PC-3 (cell line): ENCODE results near the gene TGFB3. TPM values are rescaled to one million over a fixed set of nuclear protein-coding genes. Genes with fewer than 3 reads are reported as not detected.

Experiments used
- ATAC-seq: fragments of 200-7000 bp; cut with Tn5 transposase; 2 replicates; pipeline ENCODE4 v1.9.1; 2020; ENCODE audit warnings: mild to moderate bottlenecking, moderate library complexity
- BruUV-seq: library from RNA; stranded (reverse); fragments of 400-500 nt; replicated peaks from 2 replicates; lab custom pipeline; 2021; lab: Mats Ljungman, UMichigan
- CTCF ChIA-PET: fragments of 300-600 bp; sonication (Branson Sonifier 250); formaldehyde crosslinking; loops from one replicate; lab custom pipeline; 2022; ENCODE audit warnings: antibody characterized with exemption; lab: Charles Lee
- POLR2A ChIA-PET: fragments of 300-600 bp; sonication (Branson Sonifier 250); formaldehyde crosslinking; loops from one replicate; lab custom pipeline; 2022; ENCODE audit warnings: antibody characterized with exemption; ENCODE audit not compliant: unreplicated experiment; lab: Charles Lee
- DNase-seq: peaks from one replicate; pipeline ENCODE4 v3.0.0-alpha.2; 2015
- H2AFZ ChIP-seq: fragments of 300-600 bp; sonication (generic); 2 replicates; pipeline ENCODE4 v1.6.0; 2016; ENCODE audit warnings: antibody characterized with exemption, low read length
- H3F3A ChIP-seq: fragments of 300-600 bp; sonication (generic); one replicate; pipeline ENCODE4 v1.6.0; 2017; ENCODE audit warnings: antibody characterized with exemption, low read length, control low read depth, mild to moderate bottlenecking; ENCODE audit not compliant: unreplicated experiment
- H3K27ac ChIP-seq: fragments of 300-600 bp; sonication (generic); 2 replicates; pipeline ENCODE4 v1.5.1; 2016; ENCODE audit warnings: mild to moderate bottlenecking, low read length
- H3K27me3 ChIP-seq: fragments of 300-600 bp; sonication (generic); 2 replicates; pipeline ENCODE4 v1.6.1; 2016; ENCODE audit warnings: low read length, mixed read lengths
- H3K36me3 ChIP-seq: fragments of 300-600 bp; sonication (generic); 2 replicates; pipeline ENCODE4 v1.6.1; 2016; ENCODE audit warnings: low read depth, mixed run types, low read length, mixed read lengths
- H3K4me1 ChIP-seq: fragments of 300-600 bp; sonication (generic); 2 replicates; pipeline ENCODE4 v1.5.1; 2016; ENCODE audit warnings: low read length; ENCODE audit not compliant: insufficient read depth
- H3K4me2 ChIP-seq: fragments of 300-600 bp; sonication (generic); 2 replicates; pipeline ENCODE4 v1.6.0; 2016; ENCODE audit warnings: low read length
- H3K4me3 ChIP-seq: fragments of 300-600 bp; sonication (generic); 2 replicates; pipeline ENCODE4 v1.5.1; 2016; ENCODE audit warnings: mild to moderate bottlenecking, low read length, mixed read lengths
- H3K79me2 ChIP-seq: fragments of 300-600 bp; sonication (generic); 2 replicates; pipeline ENCODE4 v1.6.1; 2017; ENCODE audit warnings: low read length, mixed read lengths
- H3K9ac ChIP-seq: fragments of 300-600 bp; sonication (generic); 2 replicates; pipeline ENCODE4 v1.6.0; 2016; ENCODE audit warnings: mild to moderate bottlenecking, low read length
- H3K9me2 ChIP-seq: fragments of 300-600 bp; sonication (generic); replicated peaks from 2 replicates; pipeline ENCODE4 v1.6.1; 2016; ENCODE audit warnings: mixed run types, low read length, mixed read lengths
- H3K9me3 ChIP-seq: fragments of 300-600 bp; sonication (generic); 2 replicates; pipeline ENCODE4 v1.6.1; 2016; ENCODE audit warnings: low read length, mixed read lengths
- H4K20me1 ChIP-seq: fragments of 300-600 bp; sonication (generic); 2 replicates; pipeline ENCODE4 v1.6.1; 2016; ENCODE audit warnings: low read length, mixed read lengths
- EZH2 ChIP-seq: fragments of 300-600 bp; sonication (generic); IDR thresholded peaks from one replicate; pipeline ENCODE4 v1.6.1; 2017; ENCODE audit warnings: antibody characterized with exemption, mild to moderate bottlenecking, low read length; ENCODE audit not compliant: unreplicated experiment
- EZH2phosphoT487 ChIP-seq: fragments of 300-600 bp; sonication (generic); IDR thresholded peaks from 2 replicates; pipeline ENCODE4 v1.6.1; 2018; ENCODE audit warnings: mild to moderate bottlenecking, antibody characterized with exemption, low read length, borderline replicate concordance
- intact Hi-C: fragments of 100-400 bp; cut with micrococcal nuclease; formaldehyde crosslinking; loops from 2 replicates; pipeline ENCODE4 v1.9.0; 2023
- total RNA-seq: library from RNA; depleted of rRNA; stranded (reverse); fragments of >200 nt; gene quantifications from 2 replicates; pipeline ENCODE4 v1.2.3, GENCODE V29; 2014
- TF ChIP-seq, protein P1 (sequence below): fragments of 300-600 bp; sonication (generic); conservative IDR thresholded peaks from 2 replicates; pipeline ENCODE4 v1.5.1; 2017; ENCODE audit warnings: antibody characterized with exemption, low read depth, mild to moderate bottlenecking, low read length

TGFB3 gene
- total RNA-seq, 1 experiment from 2014 or later, result 10.2 TPM

DNA sequence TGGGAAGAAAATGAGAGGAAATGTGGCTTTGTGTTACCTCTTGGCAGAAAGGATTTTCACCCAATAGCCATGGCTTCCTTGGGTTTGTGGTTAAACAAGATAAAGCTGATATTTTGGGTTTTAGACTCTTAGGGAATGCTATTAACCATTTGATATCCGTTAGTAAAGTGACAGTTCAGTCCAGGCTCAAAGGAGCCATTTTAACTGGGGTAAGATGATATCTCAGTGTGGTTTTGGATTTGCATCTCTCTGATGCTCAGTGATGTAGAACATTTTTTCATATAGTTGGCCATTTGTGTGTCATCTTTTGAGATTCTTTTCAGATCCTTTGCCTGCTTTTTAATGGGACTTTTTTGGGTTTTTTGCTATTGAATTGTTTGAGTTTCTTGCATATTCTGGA lies 33.9 kb upstream of the TGFB3 start:
- ATAC-seq (no peak), DNase-seq (no peak)
- Histone ChIP-seq H3K27me3 (no peaks in the 10 kb centered on the region), H3K4me1 (no peaks in the 10 kb centered on the region), H3K36me3 (peaks cover 15% of the 10 kb centered on the region), H3K27ac (no peak overlapping the region), H3K9me2 (no peaks in the 10 kb centered on the region), H2AFZ (no peak overlapping the region), H3K4me3 (no peak overlapping the region), H3F3A (no peaks in the 10 kb centered on the region), H3K79me2 (no peaks in the 10 kb centered on the region), H3K9ac (no peak overlapping the region), H3K9me3 (no peaks in the 10 kb centered on the region; the same call in none of the 2 replicates), H4K20me1 (no peaks in the 10 kb centered on the region), H3K4me2 (no peak overlapping the region)
- BruUV-seq, result no TSS peak
- CTCF ChIA-PET, result no interaction called here
- intact Hi-C loops, result no loop called here
- TF ChIP-seq EZH2 (no peak), EZH2phosphoT487 (no peak)
- TF ChIP-seq, protein P1, sequence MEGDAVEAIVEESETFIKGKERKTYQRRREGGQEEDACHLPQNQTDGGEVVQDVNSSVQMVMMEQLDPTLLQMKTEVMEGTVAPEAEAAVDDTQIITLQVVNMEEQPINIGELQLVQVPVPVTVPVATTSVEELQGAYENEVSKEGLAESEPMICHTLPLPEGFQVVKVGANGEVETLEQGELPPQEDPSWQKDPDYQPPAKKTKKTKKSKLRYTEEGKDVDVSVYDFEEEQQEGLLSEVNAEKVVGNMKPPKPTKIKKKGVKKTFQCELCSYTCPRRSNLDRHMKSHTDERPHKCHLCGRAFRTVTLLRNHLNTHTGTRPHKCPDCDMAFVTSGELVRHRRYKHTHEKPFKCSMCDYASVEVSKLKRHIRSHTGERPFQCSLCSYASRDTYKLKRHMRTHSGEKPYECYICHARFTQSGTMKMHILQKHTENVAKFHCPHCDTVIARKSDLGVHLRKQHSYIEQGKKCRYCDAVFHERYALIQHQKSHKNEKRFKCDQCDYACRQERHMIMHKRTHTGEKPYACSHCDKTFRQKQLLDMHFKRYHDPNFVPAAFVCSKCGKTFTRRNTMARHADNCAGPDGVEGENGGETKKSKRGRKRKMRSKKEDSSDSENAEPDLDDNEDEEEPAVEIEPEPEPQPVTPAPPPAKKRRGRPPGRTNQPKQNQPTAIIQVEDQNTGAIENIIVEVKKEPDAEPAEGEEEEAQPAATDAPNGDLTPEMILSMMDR, result no peak
- POLR2A ChIA-PET, result no interaction called here

- ChIA-PET POLR2A (no interaction called here), CTCF (no interaction called here)
- H3K9ac ChIP-seq, result no peak overlapping the region
- no peaks in the 10 kb centered on the region for H3K79me2 ChIP-seq
- no peaks in the 10 kb centered on the region for H3K4me1 ChIP-seq
- no peak for TF ChIP-seq EZH2
- TF ChIP-seq, protein P1, result no peak
- no peak for TF ChIP-seq EZH2phosphoT487
- ATAC-seq, result no peak
- no peaks in the 10 kb centered on the region for H3K9me2 ChIP-seq
- H3K27me3 ChIP-seq, result no peaks in the 10 kb centered on the region
- H3K27ac ChIP-seq, result no peak overlapping the region
- H3K4me2 ChIP-seq, result no peak overlapping the region
- H4K20me1 ChIP-seq, result no peaks in the 10 kb centered on the region
- intact Hi-C loops, result no loop called here
- H3K9me3 ChIP-seq, result no peaks in the 10 kb centered on the region; the same call in none of the 2 replicates
- H3K36me3 ChIP-seq, result peaks cover 15% of the 10 kb centered on the region
- no TSS peak for BruUV-seq
- H2AFZ ChIP-seq, result no peak overlapping the region
- DNase-seq, result no peak
- no peak overlapping the region for H3K4me3 ChIP-seq
- no peaks in the 10 kb centered on the region for H3F3A ChIP-seq
Observed at GRCh38 chr14:76015191-76015590, 33.4 kb upstream of the TGFB3 start.

- intact Hi-C loops, result no loop called here
- no peaks in the 10 kb centered on the region for H3K4me1 ChIP-seq
- no peaks in the 10 kb centered on the region for H3F3A ChIP-seq
- H3K9me2 ChIP-seq, result no peaks in the 10 kb centered on the region
- no peaks in the 10 kb centered on the region for H3K36me3 ChIP-seq
- ChIA-PET CTCF (no interaction called here), POLR2A (no interaction called here)
- DNase-seq, result no peak
- no TSS peak for BruUV-seq
- no peak overlapping the region for H2AFZ ChIP-seq
- H3K4me2 ChIP-seq, result no peak overlapping the region
- H3K27me3 ChIP-seq, result no peaks in the 10 kb centered on the region
- H3K9me3 ChIP-seq, result no peaks in the 10 kb centered on the region
- TF ChIP-seq, protein P1, result no peak
- no peak for TF ChIP-seq EZH2phosphoT487
- no peak for TF ChIP-seq EZH2
- H3K27ac ChIP-seq, result no peak overlapping the region
- H3K79me2 ChIP-seq, result no peaks in the 10 kb centered on the region
- no peak overlapping the region for H3K4me3 ChIP-seq
- no peak for ATAC-seq
- no peaks in the 10 kb centered on the region for H4K20me1 ChIP-seq
- no peak overlapping the region for H3K9ac ChIP-seq
Observed at GRCh38 chr14:76012354-76012753, 30.6 kb upstream of the TGFB3 start.
